Neural crest cell (in vitro differentiated cells): ENCODE results near the gene BDKRB2. TPM values are rescaled to one million over a fixed set of nuclear protein-coding genes. Genes with fewer than 3 reads are reported as not detected.

Experiments used
- DNase-seq: peaks from one replicate; pipeline ENCODE4 v3.0.0; 2021; ENCODE audit warnings: low read depth, mixed read lengths, low spot score
- H3K27ac Mint-ChIP-seq: one replicate; pipeline ENCODE4 v1.8.0; 2021; ENCODE audit warnings: mild to moderate bottlenecking, mixed read lengths; ENCODE audit not compliant: unreplicated experiment
- H3K27me3 Mint-ChIP-seq: 2 replicates; pipeline ENCODE4 v1.8.0; 2021; ENCODE audit warnings: low read depth, mild to moderate bottlenecking, mixed read lengths
- H3K36me3 Mint-ChIP-seq: 2 replicates; pipeline ENCODE4 v1.8.0; 2021; ENCODE audit warnings: low read depth, mild to moderate bottlenecking, mixed read lengths
- H3K4me1 Mint-ChIP-seq: 2 replicates; pipeline ENCODE4 v1.8.0; 2021; ENCODE audit warnings: mixed read lengths
- H3K4me3 Mint-ChIP-seq: one replicate; pipeline ENCODE4 v1.8.0; 2021; ENCODE audit warnings: mild to moderate bottlenecking, mixed read lengths
- H3K9me3 Mint-ChIP-seq: 2 replicates; pipeline ENCODE4 v1.8.0; 2021; ENCODE audit warnings: mixed read lengths
- CTCF ChIP-seq: fragments of 200-600 bp; sonication (generic); conservative IDR thresholded peaks from 2 replicates; pipeline ENCODE4 v1.5.0; 2021; ENCODE audit warnings: antibody characterized with exemption, mild to moderate bottlenecking
- total RNA-seq: library from RNA; stranded (reverse); gene quantifications from 2 replicates; pipeline ENCODE4 v1.2.1, GENCODE V29; 2021

The BDKRB2 gene
- total RNA-seq, 1 donor from 2014 or later = 0.09 TPM

- Mint-ChIP-seq H3K36me3 (no peaks in the 10 kb centered on the region), H3K4me3 (no peak overlapping the region), H3K27me3 (no peaks in the 10 kb centered on the region), H3K4me1 (no peaks in the 10 kb centered on the region), H3K9me3 (peaks cover 4% of the 10 kb centered on the region), H3K27ac (no peak overlapping the region)
- no peak for DNase-seq
- no peak for TF ChIP-seq CTCF
Observed at GRCh38 chr14:96267336-96267735, 62.7 kb downstream of the BDKRB2 start.

- H3K4me1 Mint-ChIP-seq = no peaks in the 10 kb centered on the region
- no peak overlapping the region for H3K4me3 Mint-ChIP-seq
- peaks cover 4% of the 10 kb centered on the region for H3K9me3 Mint-ChIP-seq
- no peak for DNase-seq
- no peaks in the 10 kb centered on the region for H3K36me3 Mint-ChIP-seq
- H3K27me3 Mint-ChIP-seq = no peaks in the 10 kb centered on the region
- no peak for TF ChIP-seq CTCF
- no peak overlapping the region for H3K27ac Mint-ChIP-seq
Observed at GRCh38 chr14:96267916-96268315, 63.3 kb downstream of the BDKRB2 start.

GRCh38 chr14:96268431-96269358 is 64.1 kb downstream of the BDKRB2 start:
- no peak overlapping the region for H3K27ac Mint-ChIP-seq
- no peak overlapping the region for H3K4me3 Mint-ChIP-seq
- H3K9me3 Mint-ChIP-seq = peaks cover 4% of the 10 kb centered on the region
- H3K4me1 Mint-ChIP-seq = no peaks in the 10 kb centered on the region
- no peak for DNase-seq
- no peaks in the 10 kb centered on the region for H3K27me3 Mint-ChIP-seq
- H3K36me3 Mint-ChIP-seq = no peaks in the 10 kb centered on the region
- TF ChIP-seq CTCF = no peak

- DNase-seq = no peak
- no peaks in the 10 kb centered on the region for H3K27me3 Mint-ChIP-seq
- no peaks in the 10 kb centered on the region for H3K4me1 Mint-ChIP-seq
- TF ChIP-seq CTCF = no peak
- no peak overlapping the region for H3K4me3 Mint-ChIP-seq
- H3K9me3 Mint-ChIP-seq = peaks cover 4% of the 10 kb centered on the region
- no peak overlapping the region for H3K27ac Mint-ChIP-seq
- no peaks in the 10 kb centered on the region for H3K36me3 Mint-ChIP-seq
Observed at GRCh38 chr14:96269359-96269710, 64.7 kb downstream of the BDKRB2 start.

GRCh38 chr14:96270565-96271420 is 66.2 kb downstream of the BDKRB2 start:
- no peak overlapping the region for H3K27ac Mint-ChIP-seq
- no peak for TF ChIP-seq CTCF
- no peaks in the 10 kb centered on the region for H3K36me3 Mint-ChIP-seq
- H3K27me3 Mint-ChIP-seq = no peaks in the 10 kb centered on the region
- no peak overlapping the region for H3K4me3 Mint-ChIP-seq
- no peak for DNase-seq
- peaks cover 4% of the 10 kb centered on the region for H3K9me3 Mint-ChIP-seq
- peaks cover 6% of the 10 kb centered on the region for H3K4me1 Mint-ChIP-seq
